HEK293T (cell line): ENCODE measurements around the gene ANP32D.
"Not testable (repeated sequence)": the region's sequence is repeated elsewhere in the genome, so short reads cannot be mapped to it uniquely, and the experiment has no call there.

ENCODE experiments used
- CTCF ChIA-PET: fragments of 350-600 bp; formaldehyde crosslinking; extraction: SDS; loops from one replicate; lab custom pipeline; 2021; ENCODE audit warnings: antibody characterized with exemption, inconsistent platforms; lab: Yijun Ruan, JAX
- POLR2A ChIA-PET: fragments of 350-600 bp; formaldehyde crosslinking; extraction: SDS; loops from one replicate; lab custom pipeline; 2020; ENCODE audit warnings: antibody characterized with exemption, inconsistent platforms; lab: Yijun Ruan, JAX
- DNase-seq: peaks from one replicate; pipeline ENCODE4 v3.0.0; 2012; ENCODE audit warnings: mixed read lengths; ENCODE audit errors: extremely low spot score
- ARNT ChIP-seq: fragments of 450-650 bp; IDR thresholded peaks from 2 replicates; pipeline ENCODE4 v1.6.1; 2017; ENCODE audit warnings: mild to moderate bottlenecking
- BHLHE40 ChIP-seq: fragments of 450-650 bp; IDR thresholded peaks from 2 replicates; pipeline ENCODE4 v1.6.1; 2016; ENCODE audit warnings: mild to moderate bottlenecking, moderate library complexity, borderline replicate concordance
- CTBP1 ChIP-seq: fragments of 450-650 bp; IDR thresholded peaks from 2 replicates; pipeline ENCODE4 v1.6.1; 2016; ENCODE audit warnings: borderline replicate concordance
- ELF4 ChIP-seq: fragments of 450-650 bp; IDR thresholded peaks from 2 replicates; pipeline ENCODE4 v1.6.1; 2017; ENCODE audit warnings: antibody characterized with exemption
- FOXA1 ChIP-seq: fragments of 450-650 bp; IDR thresholded peaks from 2 replicates; pipeline ENCODE4 v1.6.1; 2016; ENCODE audit warnings: mild to moderate bottlenecking
- FOXK2 ChIP-seq: fragments of 450-650 bp; IDR thresholded peaks from 2 replicates; pipeline ENCODE4 v1.6.1; 2016; ENCODE audit warnings: mild to moderate bottlenecking
- FOXM1 ChIP-seq: fragments of 450-650 bp; IDR thresholded peaks from 2 replicates; pipeline ENCODE4 v1.6.1; 2017; ENCODE audit warnings: mild to moderate bottlenecking, borderline replicate concordance
- HDGF ChIP-seq: fragments of 450-650 bp; IDR thresholded peaks from 2 replicates; pipeline ENCODE4 v1.6.1; 2017; ENCODE audit warnings: antibody characterized with exemption, borderline replicate concordance
- L3MBTL2 ChIP-seq: fragments of 450-650 bp; conservative IDR thresholded peaks from 2 replicates; pipeline ENCODE4 v1.6.1; 2016; ENCODE audit warnings: mild to moderate bottlenecking
- LEF1 ChIP-seq: fragments of 450-650 bp; IDR thresholded peaks from 2 replicates; pipeline ENCODE4 v1.6.1; 2017; ENCODE audit warnings: mild to moderate bottlenecking, borderline replicate concordance
- NFRKB ChIP-seq: fragments of 450-650 bp; IDR thresholded peaks from 2 replicates; pipeline ENCODE4 v1.6.1; 2016; ENCODE audit warnings: mild to moderate bottlenecking, moderate library complexity
- SP1 ChIP-seq: fragments of 450-650 bp; IDR thresholded peaks from 2 replicates; pipeline ENCODE4 v1.6.1; 2017
- SUZ12 ChIP-seq: fragments of 450-650 bp; IDR thresholded peaks from 2 replicates; pipeline ENCODE4 v1.6.1; 2016; ENCODE audit warnings: mild to moderate bottlenecking
- TARDBP ChIP-seq: fragments of 450-650 bp; IDR thresholded peaks from 2 replicates; pipeline ENCODE4 v1.6.1; 2016
- ZNF384 ChIP-seq: fragments of 450-650 bp; IDR thresholded peaks from 2 replicates; pipeline ENCODE4 v1.6.1; 2016
- TF ChIP-seq, protein P1 (sequence below): fragments of 450-650 bp; IDR thresholded peaks from 2 replicates; pipeline ENCODE4 v1.6.1; 2016

Gene ANP32D

GRCh38 chr12:48489012-48489411, 16.7 kb downstream of the ANP32D start:
- ChIA-PET POLR2A (no interaction called here), CTCF (interaction anchor here (0.6 to 0.7 kb wide), 2 partner anchors 150 to 291 kb away, joined by 3 read pairs; no protein-coding TSS in a partner anchor)
- TF ChIP-seq SP1 (no peak), NFRKB (no peak), HDGF (no peak), LEF1 (no peak), FOXA1 (no peak), SUZ12 (no peak), CTBP1 (no peak), FOXK2 (no peak), ELF4 (no peak), BHLHE40 (no peak), L3MBTL2 (no peak), ZNF384 (no peak), FOXM1 (no peak), TARDBP (no peak), ARNT (no peak)
- TF ChIP-seq, protein P1, sequence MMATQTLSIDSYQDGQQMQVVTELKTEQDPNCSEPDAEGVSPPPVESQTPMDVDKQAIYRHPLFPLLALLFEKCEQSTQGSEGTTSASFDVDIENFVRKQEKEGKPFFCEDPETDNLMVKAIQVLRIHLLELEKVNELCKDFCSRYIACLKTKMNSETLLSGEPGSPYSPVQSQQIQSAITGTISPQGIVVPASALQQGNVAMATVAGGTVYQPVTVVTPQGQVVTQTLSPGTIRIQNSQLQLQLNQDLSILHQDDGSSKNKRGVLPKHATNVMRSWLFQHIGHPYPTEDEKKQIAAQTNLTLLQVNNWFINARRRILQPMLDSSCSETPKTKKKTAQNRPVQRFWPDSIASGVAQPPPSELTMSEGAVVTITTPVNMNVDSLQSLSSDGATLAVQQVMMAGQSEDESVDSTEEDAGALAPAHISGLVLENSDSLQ = no peak
- DNase-seq = no peak

- POLR2A ChIA-PET, DNase-seq: not testable (repeated sequence)
- CTCF ChIA-PET = interaction anchor here (0.6 to 0.7 kb wide), 2 partner anchors 149 to 291 kb away, joined by 3 read pairs; no protein-coding TSS in a partner anchor
Observed at GRCh38 chr12:48489456-48489855, 17.1 kb downstream of the ANP32D start.

DNA sequence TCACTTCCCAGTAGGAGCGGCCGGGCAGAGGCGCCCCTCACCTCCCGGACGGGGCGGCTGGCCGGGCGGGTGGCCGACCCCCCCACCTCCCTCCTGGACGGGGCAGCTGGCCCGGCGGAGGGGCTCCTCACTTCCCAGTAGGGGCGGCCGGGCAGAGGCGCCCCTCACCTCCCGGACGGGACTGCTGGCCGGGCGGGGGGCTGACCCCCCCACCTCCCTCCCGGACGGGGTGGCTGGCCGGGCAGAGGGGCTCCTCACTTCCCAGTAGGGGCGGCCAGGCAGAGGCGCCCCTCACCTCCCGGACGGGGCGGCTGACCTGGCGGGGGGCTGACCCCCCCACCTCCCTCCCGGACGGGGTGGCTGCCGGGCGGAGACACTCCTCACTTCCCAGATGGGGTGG, 27.9 kb downstream of the ANP32D start:
- CTCF ChIA-PET, POLR2A ChIA-PET, DNase-seq: not testable (repeated sequence)

GRCh38 chr12:48506836-48507235, 34.5 kb downstream of the ANP32D start:
- CTCF ChIA-PET, DNase-seq, POLR2A ChIA-PET: not testable (repeated sequence)

DNA sequence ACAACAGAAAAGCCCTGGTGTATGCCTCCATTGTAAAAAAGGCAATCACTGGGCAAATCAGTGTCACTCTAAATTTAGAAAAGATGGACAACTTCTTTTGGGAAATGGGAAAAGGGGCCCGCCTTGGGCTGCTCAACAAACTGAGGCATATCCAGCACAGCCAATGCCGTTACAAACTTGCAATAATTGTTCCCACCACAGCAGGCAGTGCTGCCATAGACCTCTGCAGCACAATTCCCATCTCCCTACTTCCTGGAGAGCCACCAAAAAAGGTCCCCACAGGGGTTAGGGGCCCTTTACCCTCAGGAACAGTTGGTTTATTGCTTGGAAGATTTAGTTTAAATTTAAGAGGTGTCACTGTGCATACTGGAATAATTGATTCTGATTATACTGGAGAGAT, 36.6 kb downstream of the ANP32D start:
- POLR2A ChIA-PET = no interaction called here
- CTCF ChIA-PET = no interaction called here
- TF ChIP-seq TARDBP (no peak), L3MBTL2 (no peak), ZNF384 (no peak), FOXM1 (no peak), SUZ12 (no peak), ELF4 (no peak), HDGF (no peak), ARNT (no peak), LEF1 (no peak), FOXK2 (no peak), SP1 (no peak), NFRKB (no peak), FOXA1 (no peak), CTBP1 (no peak), BHLHE40 (no peak)
- TF ChIP-seq, protein P1 = no peak
- no peak for DNase-seq

DNA sequence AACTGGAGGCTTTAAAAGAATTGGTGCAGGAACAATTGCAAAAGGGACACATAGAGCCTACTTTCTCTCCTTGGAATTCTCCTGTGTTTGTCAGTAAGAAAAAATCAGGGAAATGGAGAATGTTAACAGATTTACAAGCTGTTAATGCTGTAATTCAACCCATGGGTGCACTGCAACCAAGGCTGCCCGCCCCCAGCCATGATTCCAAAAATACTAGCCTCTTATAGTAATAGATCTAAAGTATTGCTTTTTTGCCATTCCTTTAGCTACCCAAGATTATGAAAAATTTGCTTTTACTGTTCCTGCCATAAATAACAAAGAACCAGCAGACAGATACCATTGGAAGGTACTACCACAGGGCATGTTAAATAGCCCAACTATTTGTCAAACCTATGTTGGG, 37.8 kb downstream of the ANP32D start:
- no peak for DNase-seq
- POLR2A ChIA-PET = no interaction called here
- CTCF ChIA-PET = no interaction called here
- no peak for TF ChIP-seq FOXM1
- TF ChIP-seq ZNF384 = no peak
- no peak for TF ChIP-seq FOXK2
- no peak for TF ChIP-seq SUZ12
- no peak for TF ChIP-seq HDGF
- TF ChIP-seq ARNT = no peak

DNA sequence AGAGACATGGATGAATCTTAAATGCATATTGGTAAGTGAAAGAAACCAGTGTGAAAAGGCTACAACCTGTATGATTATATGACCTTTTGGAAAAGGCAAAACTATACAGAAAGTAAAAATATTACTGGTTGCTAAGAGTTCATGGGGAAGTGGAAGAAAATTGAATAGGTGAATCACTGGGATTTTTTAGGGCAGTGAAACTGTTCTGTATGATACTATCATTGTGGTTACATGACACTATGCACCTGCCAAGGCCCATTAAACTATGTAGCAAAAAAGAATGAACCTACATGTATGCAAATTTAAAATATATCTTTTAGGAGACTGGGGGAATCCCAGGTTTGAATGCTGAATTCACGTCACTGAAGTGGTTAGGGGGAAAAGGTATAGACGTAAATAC, 40.5 kb downstream of the ANP32D start:
- no peak for DNase-seq
- CTCF ChIA-PET = no interaction called here
- POLR2A ChIA-PET = no interaction called here
- TF ChIP-seq FOXK2 (no peak), ELF4 (no peak), BHLHE40 (no peak)

DNA sequence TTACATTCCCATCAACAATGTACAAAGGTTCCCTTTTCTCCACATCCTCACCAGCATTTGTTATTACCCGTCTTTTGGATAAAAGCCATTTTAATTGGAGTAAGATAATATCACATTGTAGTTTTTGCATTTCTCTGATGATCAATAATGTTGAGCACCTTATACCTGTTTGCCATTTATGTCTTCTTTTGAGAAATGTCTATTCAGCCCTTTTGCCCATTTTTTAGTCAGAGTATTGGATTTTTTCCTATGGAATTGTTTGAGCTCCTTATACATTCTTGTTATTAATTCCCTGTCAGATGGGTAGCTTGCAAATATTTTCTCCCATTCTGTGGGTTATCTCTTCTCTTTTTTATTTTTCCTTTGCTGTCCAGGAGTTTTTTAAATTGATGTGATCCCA, 42.4 kb downstream of the ANP32D start:
- ChIA-PET POLR2A (no interaction called here), CTCF (no interaction called here)

GRCh38 chr12:48520381-48520780, 48.0 kb downstream of the ANP32D start:
- CTCF ChIA-PET, POLR2A ChIA-PET: not testable (repeated sequence)

More for the DNA sequence above, 42.4 kb downstream of the ANP32D start:
- TF ChIP-seq SUZ12 = no peak
- TF ChIP-seq FOXA1 = no peak
- TF ChIP-seq NFRKB = no peak
- TF ChIP-seq, protein P1 = no peak
- no peak for TF ChIP-seq HDGF
- TF ChIP-seq FOXK2 = no peak
- no peak for TF ChIP-seq FOXM1
- TF ChIP-seq BHLHE40 = no peak
- DNase-seq = no peak

More at GRCh38 chr12:48520381-48520780, 48.0 kb downstream of the ANP32D start:
- DNase-seq = not testable (repeated sequence)
